HEK293 (cell line): ENCODE measurements around the gene EIF4A3.

ENCODE experiments used
- CTCF ChIA-PET: fragments of 350-600 bp; formaldehyde crosslinking; extraction: SDS; loops from one replicate; lab custom pipeline; 2021; ENCODE audit warnings: antibody characterized with exemption; lab: Yijun Ruan, JAX
- POLR2A ChIA-PET: fragments of 300-600 bp; formaldehyde crosslinking; extraction: SDS; loops from one replicate; lab custom pipeline; 2020; ENCODE audit warnings: antibody characterized with exemption, inconsistent platforms; lab: Yijun Ruan, JAX
- H3K27ac ChIP-seq: fragments of 200-500 bp; sonication (Bioruptor generic); 2 replicates; pipeline ENCODE4 v1.5.1; 2014; ENCODE audit warnings: low read depth, low read length, control low read depth, inconsistent platforms; ENCODE audit errors: extremely low read depth
- H3K36me3 ChIP-seq, 2 experiments: fragments of 200-500 bp in 1 of 2; sonication (Bioruptor generic) in 1 of 2; 1 replicate in 1 of 2; 2 replicates in 1 of 2; pipeline ENCODE4 v1.5.1; 2014 to 2017; ENCODE audit warnings: inconsistent platforms in 2 of 2, low read length in 2 of 2; ENCODE audit not compliant: control insufficient read depth in 2 of 2, insufficient read depth in 1 of 2
- H3K4me1 ChIP-seq: fragments of 200-500 bp; sonication (Bioruptor generic); 2 replicates; pipeline ENCODE4 v1.5.1; 2014; ENCODE audit warnings: mild to moderate bottlenecking, low read length, inconsistent platforms; ENCODE audit not compliant: control insufficient read depth, insufficient read depth
- H3K4me3 ChIP-seq: 2 replicates; pipeline ENCODE4 v1.5.1; 2011; ENCODE audit warnings: low read depth, mild to moderate bottlenecking, control low read depth, low read length, moderate library complexity
- H3K9me3 ChIP-seq: fragments of 200-500 bp; sonication (Bioruptor generic); 2 replicates; pipeline ENCODE4 v1.5.1; 2014; ENCODE audit warnings: low read depth, low read length, inconsistent platforms; ENCODE audit not compliant: control insufficient read depth, insufficient read depth
- KLF10 ChIP-seq: fragments of 450-650 bp; IDR thresholded peaks from 2 replicates; pipeline ENCODE4 v1.5.1; 2018; ENCODE audit warnings: missing biosample characterization, mild to moderate bottlenecking, missing genetic modification characterization
- KLF16 ChIP-seq: fragments of 450-650 bp; formaldehyde crosslinking; IDR thresholded peaks from 2 replicates; pipeline ENCODE4 v1.5.1; 2017; ENCODE audit warnings: missing biosample characterization, missing genetic modification characterization
- TSHZ1 ChIP-seq: fragments of 450-650 bp; formaldehyde crosslinking; IDR thresholded peaks from 2 replicates; pipeline ENCODE4 v1.5.1; 2016; ENCODE audit warnings: missing biosample characterization, missing genetic modification characterization, borderline replicate concordance
- ZBTB17 ChIP-seq: fragments of 450-650 bp; formaldehyde crosslinking; IDR thresholded peaks from 2 replicates; pipeline ENCODE4 v1.5.1; 2016; ENCODE audit warnings: missing biosample characterization, missing genetic modification characterization
- ZFHX2 ChIP-seq: fragments of 450-650 bp; formaldehyde crosslinking; conservative IDR thresholded peaks from 2 replicates; pipeline ENCODE4 v1.5.1; 2016; ENCODE audit warnings: missing biosample characterization, missing genetic modification characterization
- ZNF169 ChIP-seq: fragments of 450-650 bp; formaldehyde crosslinking; IDR thresholded peaks from 2 replicates; pipeline ENCODE4 v1.5.1; 2016; ENCODE audit warnings: missing biosample characterization, missing genetic modification characterization
- ZNF184 ChIP-seq: fragments of 450-650 bp; IDR thresholded peaks from 2 replicates; pipeline ENCODE4 v1.5.1; 2018; ENCODE audit warnings: missing biosample characterization, mild to moderate bottlenecking, missing genetic modification characterization
- ZNF2 ChIP-seq: fragments of 450-650 bp; formaldehyde crosslinking; IDR thresholded peaks from 2 replicates; pipeline ENCODE4 v1.5.1; 2016; ENCODE audit warnings: missing biosample characterization, missing genetic modification characterization
- ZNF239 ChIP-seq: fragments of 450-650 bp; formaldehyde crosslinking; IDR thresholded peaks from 2 replicates; pipeline ENCODE4 v1.5.1; 2016; ENCODE audit warnings: missing biosample characterization, missing genetic modification characterization
- ZNF248 ChIP-seq: fragments of 450-650 bp; formaldehyde crosslinking; IDR thresholded peaks from 2 replicates; pipeline ENCODE4 v1.5.1; 2017; ENCODE audit warnings: missing biosample characterization, missing genetic modification characterization
- ZNF292 ChIP-seq: fragments of 450-650 bp; formaldehyde crosslinking; IDR thresholded peaks from 2 replicates; pipeline ENCODE4 v1.5.1; 2016; ENCODE audit warnings: low read depth, missing biosample characterization, missing genetic modification characterization, borderline replicate concordance
- ZNF302 ChIP-seq: fragments of 450-650 bp; formaldehyde crosslinking; IDR thresholded peaks from 2 replicates; pipeline ENCODE4 v1.5.1; 2016; ENCODE audit warnings: missing biosample characterization, missing genetic modification characterization, low read depth
- ZNF335 ChIP-seq: fragments of 450-650 bp; formaldehyde crosslinking; conservative IDR thresholded peaks from 2 replicates; pipeline ENCODE4 v1.5.1; 2016; ENCODE audit warnings: missing biosample characterization, missing genetic modification characterization
- ZNF341 ChIP-seq: fragments of 450-650 bp; formaldehyde crosslinking; IDR thresholded peaks from 2 replicates; pipeline ENCODE4; 2016; ENCODE audit warnings: low read depth, missing biosample characterization, missing genetic modification characterization
- ZNF398 ChIP-seq: fragments of 450-650 bp; formaldehyde crosslinking; IDR thresholded peaks from 2 replicates; pipeline ENCODE4 v1.5.1; 2017; ENCODE audit warnings: missing biosample characterization, missing genetic modification characterization
- ZNF449 ChIP-seq: fragments of 450-650 bp; formaldehyde crosslinking; IDR thresholded peaks from 2 replicates; pipeline ENCODE4 v1.5.1; 2017; ENCODE audit warnings: missing biosample characterization, mild to moderate bottlenecking, missing genetic modification characterization, moderate library complexity
- ZNF544 ChIP-seq: fragments of 450-650 bp; formaldehyde crosslinking; IDR thresholded peaks from 2 replicates; pipeline ENCODE4 v1.5.0; 2017; ENCODE audit warnings: missing biosample characterization, missing genetic modification characterization
- ZNF626 ChIP-seq: fragments of 450-650 bp; sonication (Bioruptor Pico); formaldehyde crosslinking; IDR thresholded peaks from 2 replicates; pipeline ENCODE4 v1.5.1; 2018; ENCODE audit warnings: missing biosample characterization, missing genetic modification characterization, inconsistent platforms
- ZNF654 ChIP-seq: fragments of 450-650 bp; formaldehyde crosslinking; IDR thresholded peaks from 2 replicates; pipeline ENCODE4 v1.5.1; 2016; ENCODE audit warnings: low read depth, missing biosample characterization, missing genetic modification characterization
- ZNF707 ChIP-seq: fragments of 450-650 bp; formaldehyde crosslinking; IDR thresholded peaks from 2 replicates; pipeline ENCODE4 v1.5.1; 2016; ENCODE audit warnings: missing biosample characterization, missing genetic modification characterization
- ZXDB ChIP-seq: fragments of 450-650 bp; formaldehyde crosslinking; IDR thresholded peaks from 2 replicates; pipeline ENCODE4 v1.5.1; 2016; ENCODE audit warnings: missing biosample characterization, missing genetic modification characterization

The EIF4A3 gene

GRCh38 chr17:80146121-80147034 is 550 bp downstream of the EIF4A3 start (continued):
- TF ChIP-seq KLF16 (tag by site-specific recombination) (no peak), ZNF341 (tag by site-specific recombination) (peak; percentile 89)

- Histone ChIP-seq H3K4me3 (peak overlapping the region; percentile 97), H3K27ac (0 out of 2 replicates have a peak overlapping the region, but pooled peaks have one; percentile 75), H3K9me3 (no peaks in the 10 kb centered on the region), H3K36me3 (peaks cover 42 to 54% of the 10 kb centered on the region in 2 experiments), H3K4me1 (no peaks in the 10 kb centered on the region; the same call in 1 of the 2 replicates)
- TF ChIP-seq ZBTB17 (0 out of 2 replicates have a peak, but pooled peaks have one; percentile 28), ZNF169 (tag by site-specific recombination) (no peak), ZNF292 (tag by site-specific recombination) (no peak)
- POLR2A ChIA-PET = interaction anchor here (0.6 to 2.8 kb wide), 18 partner anchors 12 to 400 kb away, joined by 3 to 24 read pairs (median 4); partner anchors contain the start of genes GAA, RNF213, SGSH and SLC26A11
- CTCF ChIA-PET = interaction anchor here (0.6 to 2.6 kb wide), 11 partner anchors 11 to 515 kb away, joined by 3 to 16 read pairs (median 4); partner anchors contain the start of gene GAA
Measured at GRCh38 chr17:80145076-80146075, 1.6 kb downstream of the EIF4A3 start.

GRCh38 chr17:80142929-80143328 is 4.0 kb downstream of the EIF4A3 start:
- H3K9me3 ChIP-seq = no peaks in the 10 kb centered on the region
- no peak overlapping the region for H3K4me3 ChIP-seq
- H3K4me1 ChIP-seq = no peaks in the 10 kb centered on the region; the same call in 1 of the 2 replicates
- peaks cover 67 to 79% of the 10 kb centered on the region in 2 experiments for H3K36me3 ChIP-seq
- no peak overlapping the region for H3K27ac ChIP-seq
- POLR2A ChIA-PET = interaction anchor here (2.1 to 2.4 kb wide), 2 partner anchors 9 to 41 kb away, joined by 5 to 7 read pairs; partner anchors contain the start of gene GAA
- CTCF ChIA-PET = interaction anchor here (0.6 to 1.1 kb wide), 3 partner anchors 134 to 752 kb away, joined by 3 to 5 read pairs (median 3); no protein-coding TSS in a partner anchor
- TF ChIP-seq ZNF2 (tag by site-specific recombination) (no peak), ZFHX2 (tag by site-specific recombination) (no peak), ZNF654 (tag by site-specific recombination) (no peak), ZNF302 (tag by site-specific recombination) (no peak), KLF10 (no peak), ZNF184 (tag by site-specific recombination) (no peak), ZNF398 (no peak), ZNF248 (no peak), ZNF626 (no peak), ZNF707 (tag by site-specific recombination) (no peak), ZNF335 (tag by site-specific recombination) (no peak), ZXDB (tag by site-specific recombination) (no peak), ZNF544 (tag by site-specific recombination) (no peak), TSHZ1 (tag by site-specific recombination) (no peak), ZNF239 (tag by site-specific recombination) (no peak), ZNF449 (tag by site-specific recombination) (no peak)
